Cerebellar cortex (tissue), 1 donor: ENCODE results near the gene MON1A.
"Not testable (repeated sequence)": the region's sequence is repeated elsewhere in the genome, so short reads cannot be mapped to it uniquely, and the experiment has no call there.

Experiments
- DNase-seq: peaks from one replicate; pipeline ENCODE4 v3.0.0-alpha.2; 2015; ENCODE audit warnings: low spot score

MON1A gene, protein sequence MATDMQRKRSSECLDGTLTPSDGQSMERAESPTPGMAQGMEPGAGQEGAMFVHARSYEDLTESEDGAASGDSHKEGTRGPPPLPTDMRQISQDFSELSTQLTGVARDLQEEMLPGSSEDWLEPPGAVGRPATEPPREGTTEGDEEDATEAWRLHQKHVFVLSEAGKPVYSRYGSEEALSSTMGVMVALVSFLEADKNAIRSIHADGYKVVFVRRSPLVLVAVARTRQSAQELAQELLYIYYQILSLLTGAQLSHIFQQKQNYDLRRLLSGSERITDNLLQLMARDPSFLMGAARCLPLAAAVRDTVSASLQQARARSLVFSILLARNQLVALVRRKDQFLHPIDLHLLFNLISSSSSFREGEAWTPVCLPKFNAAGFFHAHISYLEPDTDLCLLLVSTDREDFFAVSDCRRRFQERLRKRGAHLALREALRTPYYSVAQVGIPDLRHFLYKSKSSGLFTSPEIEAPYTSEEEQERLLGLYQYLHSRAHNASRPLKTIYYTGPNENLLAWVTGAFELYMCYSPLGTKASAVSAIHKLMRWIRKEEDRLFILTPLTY

DNA sequence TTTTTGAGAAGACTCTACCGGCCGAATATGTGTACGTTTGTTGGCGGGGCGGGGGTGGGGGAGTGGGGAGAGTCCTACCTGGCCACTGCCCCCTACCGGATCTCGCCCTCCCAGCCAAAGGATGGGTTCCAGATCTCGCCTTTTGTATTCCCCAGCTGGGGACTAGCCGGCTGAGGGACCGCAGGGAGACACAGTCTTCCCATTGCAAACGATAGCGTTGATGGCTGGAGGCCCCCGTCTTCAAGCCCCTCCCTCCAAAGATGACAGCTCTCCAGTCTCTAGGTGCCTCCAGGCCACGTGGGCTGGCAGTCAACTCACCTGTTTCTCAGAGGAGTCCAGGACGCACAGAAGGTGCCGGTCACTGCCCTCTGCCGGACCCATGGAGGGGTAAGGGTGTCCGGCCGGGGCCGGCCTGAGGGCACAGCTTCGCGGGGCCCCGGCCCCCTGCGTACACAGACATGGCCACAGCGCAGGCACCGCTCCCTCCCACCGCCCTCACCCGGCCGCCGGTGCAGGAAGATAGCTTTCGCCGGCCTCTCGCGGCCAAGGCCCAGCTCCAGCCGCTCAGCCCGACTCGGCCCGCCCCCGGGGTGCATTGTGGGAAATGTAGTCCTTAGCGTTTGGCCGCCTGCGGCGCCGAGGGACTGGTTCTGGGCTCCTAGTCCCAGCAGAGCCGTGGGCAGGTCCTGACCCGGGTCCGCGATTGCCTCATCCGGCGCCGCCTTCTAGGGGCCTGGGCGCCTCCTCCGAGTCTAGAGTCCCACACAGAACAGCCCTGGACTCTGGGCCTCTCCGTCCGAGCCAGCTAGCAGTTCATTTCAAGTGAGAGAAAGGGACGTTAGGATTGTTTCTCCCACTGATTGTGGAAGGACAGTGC, at the start of gene MON1A:
Gene MON1A (minus strand): TSS at position 521 of the 877 bp plus-strand sequence. CDS start 16,465 bp downstream, outside the sequence.
- DNase-seq: peak; percentile 93

DNA sequence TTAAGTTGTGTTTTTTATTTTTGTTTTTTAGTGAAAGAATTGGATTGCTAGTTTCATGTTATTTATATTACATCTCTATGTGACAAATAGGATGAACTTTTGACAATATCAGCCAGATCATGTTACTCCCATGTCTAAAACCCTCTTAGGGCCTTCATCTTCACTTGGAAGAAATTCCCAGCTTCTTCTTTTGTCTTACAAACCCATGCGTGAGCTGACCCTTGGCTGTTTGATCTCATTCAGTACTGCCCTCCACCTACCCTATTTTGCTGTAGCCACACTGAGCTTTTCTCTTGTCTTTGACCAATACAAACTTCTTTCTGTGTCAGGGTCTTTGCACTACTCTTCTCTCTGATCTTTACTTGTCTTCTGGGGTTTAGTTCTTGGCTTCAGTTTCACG, 47.3 kb upstream of the MON1A start:
- DNase-seq: no peak

DNA sequence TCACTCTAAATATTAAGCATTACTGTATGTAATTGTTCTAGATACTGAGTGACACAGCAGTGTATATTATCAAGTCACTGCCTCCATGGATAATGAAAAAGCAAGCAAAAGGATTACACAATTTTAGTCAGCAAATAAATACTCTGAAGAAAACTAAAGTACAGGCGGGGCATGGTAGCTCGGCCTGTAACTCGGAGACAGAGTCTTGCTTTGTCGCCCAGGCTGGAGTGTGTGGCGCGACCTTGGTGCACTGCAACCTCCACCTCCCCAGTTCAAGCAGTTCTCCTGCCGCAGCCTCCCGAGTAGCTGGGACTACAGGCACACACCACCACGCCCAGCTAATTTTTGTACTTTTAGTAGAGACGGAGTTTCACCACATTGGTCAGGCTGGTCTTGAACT, 43.0 kb upstream of the MON1A start:
- no peak for DNase-seq

DNA sequence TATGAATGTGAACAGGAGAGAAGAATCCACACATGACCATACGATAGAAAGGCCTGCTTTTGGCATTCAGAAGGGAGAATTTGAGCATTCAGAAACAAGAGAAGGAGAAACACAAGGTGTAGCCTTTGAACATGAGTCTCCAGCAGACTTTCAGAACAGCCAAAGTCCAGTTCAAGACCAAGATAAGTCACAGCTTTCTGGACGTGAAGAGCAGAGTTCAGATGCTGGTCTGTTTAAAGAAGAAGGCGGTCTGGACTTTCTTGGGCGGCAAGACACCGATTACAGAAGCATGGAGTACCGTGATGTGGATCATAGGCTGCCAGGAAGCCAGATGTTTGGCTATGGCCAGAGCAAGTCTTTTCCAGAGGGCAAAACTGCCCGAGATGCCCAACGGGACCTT, 38.7 kb upstream of the MON1A start:
- no peak for DNase-seq

DNA sequence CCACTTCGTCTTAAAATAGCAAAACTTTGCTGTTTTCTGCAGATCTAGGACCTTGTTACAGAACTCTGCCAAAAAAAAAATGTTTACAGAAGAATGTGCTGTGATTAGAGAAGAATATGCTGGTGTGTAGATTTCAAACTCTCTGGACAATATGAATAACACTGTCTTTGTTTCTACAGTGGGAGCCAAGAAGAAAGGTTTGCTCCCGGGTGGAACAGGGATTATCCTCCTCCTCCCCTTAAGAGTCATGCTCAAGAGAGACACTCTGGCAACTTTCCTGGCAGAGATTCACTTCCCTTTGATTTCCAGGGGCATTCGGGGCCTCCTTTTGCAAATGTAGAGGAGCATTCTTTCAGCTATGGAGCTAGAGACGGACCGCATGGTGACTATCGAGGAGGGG, 37.7 kb upstream of the MON1A start:
- DNase-seq: no peak

DNA sequence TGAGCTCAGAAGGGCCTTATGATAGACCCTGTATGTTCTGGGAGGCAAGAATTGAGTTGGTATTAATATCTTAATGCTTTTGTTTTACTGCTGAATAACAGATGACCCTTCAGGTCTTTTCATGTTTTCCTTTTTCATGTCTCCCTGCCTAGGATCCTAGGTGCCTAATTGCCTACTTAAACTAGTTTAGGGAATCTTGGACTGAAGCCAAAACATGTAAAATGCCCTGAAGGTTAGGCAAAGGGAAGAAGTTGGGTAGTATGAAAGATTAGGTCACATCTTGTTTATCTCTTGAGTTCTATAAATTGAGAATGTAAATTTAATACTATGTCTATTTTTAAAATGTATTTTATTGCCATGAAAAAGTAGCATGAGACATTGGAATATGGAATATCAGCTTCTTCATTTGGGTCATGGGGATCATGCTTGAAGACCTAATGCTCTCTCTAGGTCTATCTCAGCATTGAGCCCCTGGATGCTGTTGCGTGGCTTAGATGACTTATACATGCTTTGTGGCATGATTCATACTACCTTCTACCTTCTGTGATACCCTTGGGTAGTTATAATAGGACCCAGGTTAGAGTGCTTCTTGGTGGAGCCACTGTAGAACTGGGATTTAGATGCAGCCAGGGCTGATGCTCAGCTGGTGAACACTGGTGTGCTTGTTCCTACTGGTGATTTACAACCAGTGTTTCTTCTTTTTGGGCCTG, 36.8 kb upstream of the MON1A start:
- DNase-seq: no peak

DNA sequence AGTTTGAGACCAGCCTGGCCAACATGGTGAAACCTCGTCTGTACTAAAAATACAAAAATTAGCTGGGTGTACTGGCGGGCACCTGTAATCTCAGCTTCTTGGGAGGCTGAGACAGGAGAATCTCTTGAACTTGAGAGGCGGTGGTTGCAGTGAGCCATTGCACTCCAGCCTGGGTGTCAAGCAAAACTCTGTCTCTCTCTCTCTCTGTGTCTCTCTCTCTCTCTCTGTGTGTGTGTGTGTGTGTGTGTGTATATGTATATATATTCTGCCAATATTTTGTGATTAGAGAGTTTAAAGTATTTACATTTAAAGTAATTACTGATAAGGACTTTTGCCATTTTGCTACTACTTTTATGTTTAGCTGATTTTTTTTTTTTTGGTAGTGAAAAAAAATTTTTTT, 26.0 kb upstream of the MON1A start:
- DNase-seq: no peak

DNA sequence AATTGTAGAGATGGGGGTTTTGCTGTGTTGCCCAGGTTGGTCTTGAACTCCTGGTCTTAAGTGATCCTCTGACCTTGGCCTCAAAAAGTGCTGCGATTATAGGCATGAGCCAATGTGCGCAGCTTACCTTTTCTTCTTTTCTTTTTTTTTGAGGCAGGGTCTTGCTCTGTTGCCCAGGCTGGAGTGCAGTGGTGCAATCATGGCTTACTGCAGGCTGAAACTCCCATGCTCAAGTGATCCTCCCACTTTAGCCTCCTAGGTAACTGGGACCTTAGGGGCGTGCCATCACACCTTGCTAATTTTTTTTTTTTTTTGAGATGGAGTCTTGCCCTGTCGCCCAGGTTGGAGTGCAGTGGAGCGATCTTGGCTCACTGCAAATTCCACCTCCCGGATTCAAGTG, 23.3 kb upstream of the MON1A start:
- DNase-seq: no peak

DNA sequence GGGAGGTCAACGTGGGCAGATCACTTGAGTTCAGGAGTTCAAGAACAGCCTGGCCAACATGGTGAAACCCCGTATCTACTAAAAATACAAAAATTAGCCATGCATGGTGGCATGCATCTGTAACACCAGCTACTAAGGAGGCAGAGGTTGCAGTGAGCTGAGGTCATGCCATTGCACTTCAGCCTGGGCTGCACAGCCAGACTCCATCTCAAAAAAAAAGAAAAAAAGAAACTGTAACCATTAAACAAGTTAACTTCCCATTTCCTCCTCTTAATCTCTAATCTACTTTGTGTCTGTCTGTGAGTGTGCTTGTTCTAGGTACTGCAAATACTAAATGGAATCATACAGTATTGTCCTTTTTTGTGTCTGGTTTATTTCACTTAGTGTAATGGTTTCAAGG, 13.0 kb upstream of the MON1A start:
- no peak for DNase-seq

DNA sequence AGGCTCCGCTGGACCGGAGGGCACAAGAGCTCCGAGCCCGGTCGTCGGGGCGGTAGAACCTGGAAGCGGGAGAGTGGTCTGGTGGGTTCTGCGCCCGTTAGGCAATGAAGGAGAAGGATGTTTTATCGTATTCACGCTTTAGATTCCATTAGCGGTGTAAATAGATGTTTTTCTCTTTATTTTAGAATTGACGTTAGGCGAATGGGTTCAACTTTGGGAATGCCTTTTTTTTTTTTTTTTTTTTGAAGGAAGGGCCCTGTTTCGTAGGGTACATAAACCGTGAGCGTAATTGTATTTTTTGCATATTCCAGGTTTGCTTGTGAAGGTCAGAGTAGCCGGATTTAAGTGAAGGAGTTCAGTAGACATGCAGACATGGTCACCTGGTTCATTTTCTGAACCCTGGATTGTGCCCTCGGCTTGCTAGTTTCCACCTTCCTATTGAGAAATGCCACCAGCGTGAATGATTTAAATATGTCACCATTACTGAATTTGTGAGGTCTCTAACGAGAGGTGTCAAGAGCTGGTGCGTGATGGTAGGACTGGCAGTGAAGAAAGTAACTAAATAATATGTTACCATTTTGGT, 11.1 kb upstream of the MON1A start:
- DNase-seq: no peak

DNA sequence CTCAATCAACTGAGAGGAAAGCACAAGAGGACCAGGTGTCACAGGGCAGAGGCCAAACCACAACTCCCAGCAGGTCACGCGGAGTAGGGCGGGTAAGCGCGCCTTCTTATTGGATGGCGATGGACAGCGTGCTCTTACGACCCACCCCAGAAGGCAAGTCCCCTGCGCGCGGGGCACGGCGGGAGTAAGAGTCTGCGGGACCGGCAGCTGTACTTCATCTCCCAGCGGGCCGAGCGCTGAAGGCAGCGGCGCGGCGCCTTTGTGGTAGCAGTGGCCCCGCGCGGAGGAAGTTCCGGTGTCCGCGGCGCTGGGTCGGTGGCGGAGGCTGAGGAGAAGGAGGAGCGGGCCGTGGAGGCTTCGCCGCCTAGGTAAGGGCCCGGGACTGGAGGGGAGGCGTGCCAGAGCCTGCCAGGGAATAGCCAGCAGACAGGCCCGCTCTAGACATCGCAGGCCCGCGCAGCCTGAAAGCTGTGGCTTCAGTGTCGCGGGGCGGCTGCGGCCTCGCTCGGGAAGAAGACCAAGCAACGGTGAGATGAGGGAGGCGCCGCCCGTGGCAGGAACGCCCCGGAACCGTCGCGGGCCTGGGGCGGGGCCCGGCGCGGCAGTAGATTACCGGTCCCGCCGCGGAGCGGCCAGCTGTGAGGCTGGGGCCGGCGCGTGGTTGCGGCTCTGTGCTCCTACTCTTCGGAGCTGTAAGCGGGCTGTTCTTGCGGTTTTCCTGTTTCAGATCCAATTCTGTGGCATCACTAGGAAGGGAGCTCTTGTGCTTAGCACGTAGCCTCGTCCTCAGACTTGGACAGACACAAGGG, 10.5 kb upstream of the MON1A start, which contains the start of gene RBM6:
Gene RBM6 (plus strand): TSS at position 293 of the 809 bp plus-strand sequence. CDS start 22,492 bp downstream, outside the sequence.
- peak; percentile 99 for DNase-seq

DNA sequence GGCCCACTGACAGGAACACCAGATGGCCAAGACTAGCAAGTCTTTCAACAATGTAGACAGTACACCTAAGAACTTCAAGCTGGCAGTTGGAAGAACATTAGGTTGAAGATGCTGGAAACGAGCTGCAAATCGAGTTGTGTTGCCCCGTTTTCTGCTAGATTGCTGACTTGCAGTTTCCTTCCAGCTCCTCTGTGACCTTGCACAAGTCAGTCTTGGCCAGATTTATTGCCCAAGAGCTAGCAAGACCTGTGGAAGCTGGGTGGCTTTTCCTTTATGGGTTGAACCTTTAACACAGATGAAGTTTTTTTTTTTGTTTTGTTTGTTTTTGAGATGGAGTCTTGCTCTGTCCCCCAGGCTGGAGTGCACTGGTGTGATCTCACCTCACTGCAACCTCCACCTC, 7.5 kb upstream of the MON1A start:
- no peak for DNase-seq

DNA sequence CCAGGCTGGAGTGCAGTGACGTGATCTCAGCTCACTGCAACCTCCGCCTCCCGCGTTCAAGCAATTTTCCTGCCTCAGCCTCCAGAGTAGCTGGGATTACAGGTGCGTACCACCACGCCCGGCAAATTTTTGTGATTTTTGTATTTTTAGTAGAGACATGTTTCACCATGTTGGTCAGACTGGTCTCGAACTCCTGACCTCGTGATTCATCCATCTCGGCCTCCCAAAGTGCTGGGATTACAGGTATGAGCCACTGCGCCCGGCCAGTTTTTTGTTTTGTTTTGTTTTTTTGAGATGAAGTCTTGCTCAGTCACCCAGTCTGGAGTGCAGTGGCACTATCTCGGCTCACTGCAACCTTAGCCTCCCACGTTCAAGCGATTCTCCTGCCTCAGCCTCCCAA, 2.7 kb upstream of the MON1A start:
- not testable (repeated sequence) for DNase-seq

DNA sequence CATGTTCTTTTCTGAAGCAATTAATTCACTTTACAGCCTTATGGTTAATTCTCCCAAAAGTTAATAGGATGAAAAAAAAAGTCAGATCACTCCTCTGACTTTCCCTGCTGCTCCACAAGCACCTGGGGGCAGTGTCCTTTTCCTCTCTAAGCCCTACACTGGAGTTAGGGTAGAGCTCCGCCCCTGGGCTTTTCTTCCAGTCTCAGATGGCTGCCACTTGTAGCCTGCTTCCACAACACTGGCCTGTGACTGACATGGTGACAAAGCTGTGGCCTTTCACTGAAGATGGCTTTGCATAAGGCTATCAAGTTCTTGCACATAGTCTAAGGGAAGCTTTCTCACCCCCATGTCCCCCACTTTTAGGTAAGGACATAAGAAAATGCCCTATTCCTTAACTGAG, 1.3 kb upstream of the MON1A start:
- DNase-seq: peak; percentile 74

DNA sequence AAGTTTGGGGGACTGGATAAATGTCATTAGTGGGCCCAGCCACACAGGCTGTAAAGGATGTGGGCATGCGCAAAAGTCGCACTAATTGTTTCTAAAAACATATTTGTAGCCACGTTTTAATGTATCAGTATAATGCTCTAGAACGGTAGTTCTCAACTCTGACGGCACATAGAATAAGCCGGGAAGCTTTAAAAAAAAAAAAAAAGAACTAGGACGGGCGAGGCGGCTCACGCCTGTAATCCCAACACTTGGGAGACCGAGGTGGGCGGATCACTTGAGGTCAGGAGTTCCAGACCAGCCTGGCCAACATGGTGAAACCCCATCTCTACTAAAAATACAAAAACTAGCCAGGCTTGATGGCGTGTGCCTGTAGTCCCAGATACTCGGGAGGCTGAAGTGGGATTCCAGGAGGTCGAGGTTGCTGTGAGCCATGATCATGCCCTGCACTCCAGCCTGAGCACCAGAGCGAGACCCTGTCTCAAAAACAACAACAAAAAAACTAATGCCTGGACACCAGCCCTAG, 618 bp upstream of the MON1A start:
- no peak for DNase-seq

DNA sequence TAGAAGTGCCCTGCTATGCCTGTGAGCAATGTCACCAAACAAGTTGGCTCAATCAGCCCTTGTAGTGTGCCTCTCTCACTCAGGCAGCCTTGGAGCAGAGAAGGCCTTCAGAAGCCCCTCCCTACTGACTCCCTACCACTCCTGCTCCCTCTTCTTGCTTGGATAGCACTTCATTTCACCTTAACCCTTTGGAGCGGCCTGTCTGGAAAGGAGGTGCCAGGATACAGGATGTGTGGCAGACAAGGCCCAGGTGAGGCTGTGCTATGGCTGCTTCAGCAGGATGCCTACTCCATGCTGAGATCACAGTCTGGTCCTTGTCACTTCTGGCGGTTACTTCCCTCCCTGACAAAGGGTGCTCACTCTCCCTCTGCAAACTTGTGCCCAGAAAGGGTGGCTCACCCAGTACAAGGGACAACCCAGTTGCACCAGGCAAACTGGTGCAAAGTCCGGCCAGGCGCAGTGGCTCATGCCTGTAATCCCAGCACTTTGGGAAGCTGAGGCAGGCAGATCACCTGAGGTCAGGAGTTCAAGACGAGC, 1.1 kb downstream of the MON1A start:
- DNase-seq: no peak

DNA sequence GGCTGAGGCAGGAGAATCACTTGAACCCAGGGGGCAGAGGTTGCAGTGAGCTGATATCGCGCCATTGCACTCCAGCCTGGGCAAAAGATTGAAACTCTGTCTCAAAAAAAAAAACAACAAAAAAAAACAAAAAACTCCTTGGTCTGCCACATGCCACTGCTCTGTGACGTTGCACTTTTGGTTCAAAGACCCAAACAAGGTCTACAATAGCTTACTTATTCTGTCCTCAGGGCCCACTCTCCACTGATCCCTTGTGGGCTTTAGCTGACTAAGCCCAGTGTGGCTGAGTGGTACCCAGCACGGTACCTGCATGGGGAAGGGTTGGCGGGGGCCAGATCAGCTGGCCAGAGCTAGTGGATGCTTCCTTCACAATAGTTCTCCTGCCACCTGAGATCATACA, 1.8 kb downstream of the MON1A start:
- DNase-seq: no peak

DNA sequence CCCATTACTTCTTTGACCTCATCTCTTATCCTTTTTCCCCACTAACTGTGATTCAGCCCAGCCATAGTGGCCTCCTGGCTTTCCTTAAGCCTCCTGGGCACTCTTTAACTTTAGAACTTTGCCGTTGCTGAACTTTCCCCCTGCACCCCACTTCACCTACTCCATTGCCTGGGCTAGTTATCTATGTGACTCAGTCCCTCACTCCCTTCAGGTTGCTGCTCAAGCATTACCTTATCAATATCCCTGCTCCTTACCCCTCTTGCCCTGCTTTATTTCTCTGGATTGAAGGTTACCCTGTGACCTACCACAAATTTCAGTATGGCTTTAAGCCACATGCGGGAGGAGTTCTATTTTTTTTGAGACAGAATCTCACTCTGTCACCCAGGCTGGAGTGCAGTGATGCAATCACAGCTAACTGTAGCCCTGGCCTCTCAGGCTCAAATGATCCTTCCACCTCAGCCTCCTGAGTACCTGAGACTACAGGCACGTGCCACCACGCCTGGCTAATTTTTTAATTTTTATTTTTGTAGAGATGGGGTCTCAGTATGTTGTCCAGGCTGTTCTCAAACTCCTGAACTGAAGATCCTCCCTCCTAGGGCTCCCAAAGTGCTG, 3.4 kb downstream of the MON1A start:
- no peak for DNase-seq

DNA sequence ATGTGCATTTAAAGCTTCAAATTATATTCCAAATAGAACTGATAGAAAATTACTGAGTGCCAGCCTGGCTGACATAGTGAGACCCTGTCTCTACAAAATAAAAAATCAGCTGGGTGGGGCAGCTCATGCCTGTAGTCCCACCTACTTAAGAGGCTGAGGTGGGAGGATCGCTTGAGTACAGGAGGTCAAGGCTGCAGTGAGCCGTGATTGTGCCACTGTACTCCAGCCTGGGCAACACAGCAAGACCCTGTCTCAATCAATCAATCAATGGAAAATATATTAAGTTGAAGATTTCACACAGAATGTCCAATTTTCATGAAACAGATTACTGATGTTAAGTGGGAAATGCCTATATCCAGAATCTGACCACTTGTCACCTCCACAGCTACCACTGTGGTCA, 4.1 kb downstream of the MON1A start:
- DNase-seq: no peak

DNA sequence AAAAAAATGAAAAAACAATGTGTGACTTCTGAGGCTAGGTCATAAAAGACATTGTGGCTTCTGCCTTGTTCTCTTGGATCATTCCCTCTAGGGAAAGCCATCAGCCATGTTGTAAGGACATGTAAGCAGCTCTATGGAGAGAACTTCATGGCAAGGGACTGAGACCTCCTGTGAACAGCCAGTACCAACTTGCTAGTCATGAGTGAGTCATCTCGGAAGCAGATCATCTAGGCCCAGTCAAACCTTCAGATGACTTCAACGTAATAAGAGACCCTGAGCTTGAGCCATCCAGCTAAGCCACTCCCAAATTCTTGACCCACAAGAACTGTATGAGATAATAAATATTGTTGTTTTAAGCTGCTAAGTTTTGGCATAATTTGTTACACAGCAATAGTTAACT, 4.9 kb downstream of the MON1A start:
- no peak for DNase-seq
